ENCODE results near the gene TNP1.

The TNP1 gene

GRCh38 chr2:216873573-216873972 is 13.7 kb upstream of the TNP1 start:
- no peak for DNase-seq (ENCODE audit: low read depth)

GRCh38 chr2:216872624-216873023 is 12.8 kb upstream of the TNP1 start:
- no peak for DNase-seq (ENCODE audit: low read depth)

GRCh38 chr2:216872040-216872439 is 12.2 kb upstream of the TNP1 start:
- DNase-seq (ENCODE audit: low read depth) = no peak

GRCh38 chr2:216871333-216871934 is 11.6 kb upstream of the TNP1 start:
- no peak for DNase-seq (ENCODE audit: low read depth)

GRCh38 chr2:216870508-216871332 is 10.9 kb upstream of the TNP1 start:
- no peak for DNase-seq (ENCODE audit: low read depth)

- DNase-seq (ENCODE audit: low read depth) = no peak
Measured at GRCh38 chr2:216866515-216867095, 6.7 kb upstream of the TNP1 start.

GRCh38 chr2:216865658-216866057 is 5.8 kb upstream of the TNP1 start:
- no peak for DNase-seq (ENCODE audit: low read depth)

GRCh38 chr2:216863946-216864345 is 4.1 kb upstream of the TNP1 start:
- no peak for DNase-seq (ENCODE audit: low read depth)

- DNase-seq (ENCODE audit: low read depth) = no peak
Measured at GRCh38 chr2:216862628-216863398, 2.9 kb upstream of the TNP1 start.

- DNase-seq (ENCODE audit: low read depth) = no peak
Measured at GRCh38 chr2:216860426-216861137, 718 bp upstream of the TNP1 start.

- DNase-seq (ENCODE audit: low read depth) = no peak
Measured at GRCh38 chr2:216858312-216858711, 1.6 kb downstream of the TNP1 start.

GRCh38 chr2:216857131-216857550 is 2.7 kb downstream of the TNP1 start:
- peak; percentile 9 for DNase-seq (ENCODE audit: low read depth)

- no peak for DNase-seq (ENCODE audit: low read depth)
Measured at GRCh38 chr2:216856406-216857065, 3.3 kb downstream of the TNP1 start.

GRCh38 chr2:216855605-216856004 is 4.3 kb downstream of the TNP1 start:
- DNase-seq (ENCODE audit: low read depth) = no peak

GRCh38 chr2:216855079-216855478 is 4.8 kb downstream of the TNP1 start:
- DNase-seq (ENCODE audit: low read depth) = no peak

- DNase-seq (ENCODE audit: low read depth) = no peak
Measured at GRCh38 chr2:216851486-216852090, 8.3 kb downstream of the TNP1 start.

GRCh38 chr2:216850665-216851322 is 9.1 kb downstream of the TNP1 start:
- no peak for DNase-seq (ENCODE audit: low read depth)

GRCh38 chr2:216849987-216850386 is 9.9 kb downstream of the TNP1 start:
- DNase-seq (ENCODE audit: low read depth) = no peak

GRCh38 chr2:216845426-216845825 is 14.4 kb downstream of the TNP1 start:
- no peak for DNase-seq (ENCODE audit: low read depth)

GRCh38 chr2:216842636-216843035 is 17.2 kb downstream of the TNP1 start:
- DNase-seq (ENCODE audit: low read depth) = no peak

All from GM04503 (cell line).